ENCODE results near the gene OAF. TPM values are rescaled to one million over a fixed set of nuclear protein-coding genes. Genes with fewer than 3 reads are reported as not detected.

OAF gene
- total and polyA plus RNA-seq, 4 donors: 15.0 to 151 (median 82.0) TPM

- 91% methylated on average over 4 of the region's 4 CpGs for WGBS
- TF ChIP-seq MAX (IDR thresholded peaks at IDR 0.05) (no peak), RAD21 (IDR thresholded peaks at IDR 0.05) (no peak), ZBTB33 (IDR thresholded peaks at IDR 0.05) (no peak), FOXA2 (IDR thresholded peaks at IDR 0.05) (no peak), FOXA1 (IDR thresholded peaks at IDR 0.05) (no peak), GABPA (IDR thresholded peaks at IDR 0.05 in 1 of 2, conservative IDR thresholded peaks at IDR 0.05 in 1 of 2) (no peak), TAF1 (conservative IDR thresholded peaks at IDR 0.05) (no peak), HNF4A (conservative IDR thresholded peaks at IDR 0.05) (no peak), SP1 (IDR thresholded peaks at IDR 0.05) (no peak)
- TF ChIP-seq, protein P1, sequence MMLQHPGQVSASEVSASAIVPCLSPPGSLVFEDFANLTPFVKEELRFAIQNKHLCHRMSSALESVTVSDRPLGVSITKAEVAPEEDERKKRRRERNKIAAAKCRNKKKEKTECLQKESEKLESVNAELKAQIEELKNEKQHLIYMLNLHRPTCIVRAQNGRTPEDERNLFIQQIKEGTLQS (IDR thresholded peaks at IDR 0.05): no peak
- TF ChIP-seq, protein P2, sequence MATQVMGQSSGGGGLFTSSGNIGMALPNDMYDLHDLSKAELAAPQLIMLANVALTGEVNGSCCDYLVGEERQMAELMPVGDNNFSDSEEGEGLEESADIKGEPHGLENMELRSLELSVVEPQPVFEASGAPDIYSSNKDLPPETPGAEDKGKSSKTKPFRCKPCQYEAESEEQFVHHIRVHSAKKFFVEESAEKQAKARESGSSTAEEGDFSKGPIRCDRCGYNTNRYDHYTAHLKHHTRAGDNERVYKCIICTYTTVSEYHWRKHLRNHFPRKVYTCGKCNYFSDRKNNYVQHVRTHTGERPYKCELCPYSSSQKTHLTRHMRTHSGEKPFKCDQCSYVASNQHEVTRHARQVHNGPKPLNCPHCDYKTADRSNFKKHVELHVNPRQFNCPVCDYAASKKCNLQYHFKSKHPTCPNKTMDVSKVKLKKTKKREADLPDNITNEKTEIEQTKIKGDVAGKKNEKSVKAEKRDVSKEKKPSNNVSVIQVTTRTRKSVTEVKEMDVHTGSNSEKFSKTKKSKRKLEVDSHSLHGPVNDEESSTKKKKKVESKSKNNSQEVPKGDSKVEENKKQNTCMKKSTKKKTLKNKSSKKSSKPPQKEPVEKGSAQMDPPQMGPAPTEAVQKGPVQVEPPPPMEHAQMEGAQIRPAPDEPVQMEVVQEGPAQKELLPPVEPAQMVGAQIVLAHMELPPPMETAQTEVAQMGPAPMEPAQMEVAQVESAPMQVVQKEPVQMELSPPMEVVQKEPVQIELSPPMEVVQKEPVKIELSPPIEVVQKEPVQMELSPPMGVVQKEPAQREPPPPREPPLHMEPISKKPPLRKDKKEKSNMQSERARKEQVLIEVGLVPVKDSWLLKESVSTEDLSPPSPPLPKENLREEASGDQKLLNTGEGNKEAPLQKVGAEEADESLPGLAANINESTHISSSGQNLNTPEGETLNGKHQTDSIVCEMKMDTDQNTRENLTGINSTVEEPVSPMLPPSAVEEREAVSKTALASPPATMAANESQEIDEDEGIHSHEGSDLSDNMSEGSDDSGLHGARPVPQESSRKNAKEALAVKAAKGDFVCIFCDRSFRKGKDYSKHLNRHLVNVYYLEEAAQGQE (IDR thresholded peaks at IDR 0.05): no peak
- no peak overlapping the region for H3K4me3 ChIP-seq (ENCODE audit: low read depth in 1 of 3, low read length in 3 of 3)
- H3K27me3 ChIP-seq (ENCODE audit: control insufficient read depth in 4 of 4, insufficient read depth in 4 of 4, low read length in 3 of 4): no peaks in the 10 kb centered on the region
- peaks cover 17 to 69% (median 55%) of the 10 kb centered on the region in 4 donors for H3K4me1 ChIP-seq (ENCODE audit: control insufficient read depth in 4 of 4, insufficient read depth in 4 of 4, low read length in 3 of 4)
- H3K9ac ChIP-seq (ENCODE audit: low read depth in 1 of 2, low read length in 2 of 2): no peak overlapping the region
- H3K27ac ChIP-seq (ENCODE audit: low read depth in 1 of 2, low read length in 2 of 2): no peak overlapping the region
- H3K36me3 ChIP-seq (ENCODE audit: control insufficient read depth in 4 of 4, insufficient read depth in 3 of 4, low read depth in 1 of 4, low read length in 3 of 4): no peaks in the 10 kb centered on the region
- no peaks in the 10 kb centered on the region for H3K9me3 ChIP-seq (ENCODE audit: control insufficient read depth in 4 of 4, low read length in 3 of 4)
- no peak for DNase-seq (ENCODE audit: low spot score)
These were observed 19.8 kb upstream of the OAF start for GRCh38 chr11:120191058-120191457.

DNA sequence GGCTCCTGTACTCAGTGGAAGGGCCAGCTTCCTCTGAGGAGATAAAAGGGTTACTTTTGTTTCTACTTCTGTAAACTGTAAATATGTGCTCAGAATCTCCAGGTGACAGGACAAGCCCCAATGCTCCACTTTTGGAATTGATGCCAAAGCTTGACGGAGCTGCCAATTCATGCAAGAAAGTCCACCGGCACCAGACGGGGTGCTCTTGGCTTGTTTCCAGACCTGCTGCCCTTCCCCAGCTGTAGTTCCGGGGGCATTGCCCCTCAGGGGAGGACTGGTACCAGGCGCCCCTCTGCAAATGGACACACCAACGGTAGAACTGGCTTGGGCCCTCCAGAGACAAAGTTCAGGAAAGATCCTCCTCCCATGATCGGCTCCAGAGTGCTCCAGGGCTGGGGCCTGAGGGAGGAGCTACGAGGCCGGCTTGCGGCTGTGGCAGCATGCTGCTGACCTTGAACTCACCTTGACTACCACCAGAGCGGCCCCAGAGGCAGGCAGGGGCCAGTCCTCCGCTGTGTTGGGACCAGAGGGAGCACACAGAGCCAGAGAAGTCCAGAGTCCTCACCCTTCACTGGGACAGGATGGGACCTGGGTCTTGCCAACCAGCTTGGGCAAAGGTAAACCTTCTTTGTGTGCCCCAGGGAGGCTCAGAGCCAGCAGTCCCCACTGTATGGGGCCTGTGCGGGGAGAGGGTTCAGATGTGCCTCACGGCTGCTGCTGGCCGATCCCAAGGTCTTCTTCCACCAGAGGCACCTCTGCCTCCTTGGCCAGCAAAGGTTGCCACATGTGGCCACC is 17.8 kb upstream of the OAF start:
- no peaks in the 10 kb centered on the region for H3K36me3 ChIP-seq (ENCODE audit: control insufficient read depth in 4 of 4, insufficient read depth in 3 of 4, low read depth in 1 of 4, low read length in 3 of 4)
- no peaks in the 10 kb centered on the region for H3K9me3 ChIP-seq (ENCODE audit: control insufficient read depth in 4 of 4, low read length in 3 of 4)
- no peaks in the 10 kb centered on the region for H3K27me3 ChIP-seq (ENCODE audit: control insufficient read depth in 4 of 4, insufficient read depth in 4 of 4, low read length in 3 of 4)
- 27% methylated on average over 15 of the region's 15 CpGs for WGBS
- no peak overlapping the region for H3K9ac ChIP-seq (ENCODE audit: low read depth in 1 of 2, low read length in 2 of 2)
- peaks cover 8 to 62% (median 47%) of the 10 kb centered on the region in 4 donors for H3K4me1 ChIP-seq (ENCODE audit: control insufficient read depth in 4 of 4, insufficient read depth in 4 of 4, low read length in 3 of 4)
- H3K27ac ChIP-seq (ENCODE audit: low read depth in 1 of 2, low read length in 2 of 2): peak overlapping the region; percentile 68 to 81
- peak; percentile 50 for DNase-seq (ENCODE audit: low spot score)
- H3K4me3 ChIP-seq (ENCODE audit: low read depth in 1 of 3, low read length in 3 of 3): peak overlapping the region in 1 of 3 donors; percentile 3
- TF ChIP-seq GABPA (IDR thresholded peaks at IDR 0.05 in 1 of 2, conservative IDR thresholded peaks at IDR 0.05 in 1 of 2): peak in 1 of 2 donors; percentile 62
- TF ChIP-seq EGR1 (IDR thresholded peaks at IDR 0.05; ENCODE audit: low read depth in 2 of 2): peak in 1 of 2 donors; percentile 52
- peak; percentile 97 to 98 for TF ChIP-seq HNF4A (conservative IDR thresholded peaks at IDR 0.05)
- TF ChIP-seq SP1 (IDR thresholded peaks at IDR 0.05): peak; percentile 95
- no peak for TF ChIP-seq TAF1 (conservative IDR thresholded peaks at IDR 0.05)
- peak; percentile 96 for TF ChIP-seq MAX (IDR thresholded peaks at IDR 0.05)
- TF ChIP-seq, protein P2 (IDR thresholded peaks at IDR 0.05): peak; percentile 65
- TF ChIP-seq HNF4G (IDR thresholded peaks at IDR 0.05): peak; percentile 93
- TF ChIP-seq FOXA2 (IDR thresholded peaks at IDR 0.05): peak; percentile 7
- TF ChIP-seq JUND (IDR thresholded peaks at IDR 0.05): peak in 1 of 2 donors; percentile 64
- TF ChIP-seq, protein P3, sequence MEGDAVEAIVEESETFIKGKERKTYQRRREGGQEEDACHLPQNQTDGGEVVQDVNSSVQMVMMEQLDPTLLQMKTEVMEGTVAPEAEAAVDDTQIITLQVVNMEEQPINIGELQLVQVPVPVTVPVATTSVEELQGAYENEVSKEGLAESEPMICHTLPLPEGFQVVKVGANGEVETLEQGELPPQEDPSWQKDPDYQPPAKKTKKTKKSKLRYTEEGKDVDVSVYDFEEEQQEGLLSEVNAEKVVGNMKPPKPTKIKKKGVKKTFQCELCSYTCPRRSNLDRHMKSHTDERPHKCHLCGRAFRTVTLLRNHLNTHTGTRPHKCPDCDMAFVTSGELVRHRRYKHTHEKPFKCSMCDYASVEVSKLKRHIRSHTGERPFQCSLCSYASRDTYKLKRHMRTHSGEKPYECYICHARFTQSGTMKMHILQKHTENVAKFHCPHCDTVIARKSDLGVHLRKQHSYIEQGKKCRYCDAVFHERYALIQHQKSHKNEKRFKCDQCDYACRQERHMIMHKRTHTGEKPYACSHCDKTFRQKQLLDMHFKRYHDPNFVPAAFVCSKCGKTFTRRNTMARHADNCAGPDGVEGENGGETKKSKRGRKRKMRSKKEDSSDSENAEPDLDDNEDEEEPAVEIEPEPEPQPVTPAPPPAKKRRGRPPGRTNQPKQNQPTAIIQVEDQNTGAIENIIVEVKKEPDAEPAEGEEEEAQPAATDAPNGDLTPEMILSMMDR (IDR thresholded peaks at IDR 0.05; ENCODE audit: low read depth, low read length, missing input control): no peak
- peak; percentile 82 for TF ChIP-seq FOXA1 (IDR thresholded peaks at IDR 0.05)
- TF ChIP-seq, protein P1 (IDR thresholded peaks at IDR 0.05): peak; percentile 49
